Naive thymus-derived CD4-positive, alpha-beta T cell (primary cell): ENCODE data around the gene ATF7IP. TPM values are rescaled to one million over a fixed set of nuclear protein-coding genes. Genes with fewer than 3 reads are reported as not detected.

ENCODE experiments used
- ATAC-seq: fragments of 150-1000 bp; cut with Tn5 transposase; 2 replicates; pipeline ENCODE4 v1.10.0; 2021; ENCODE audit warnings: mild to moderate bottlenecking, moderate library complexity
- CTCF ChIA-PET: fragments of 350-600 bp; sonication (Branson Sonifier 250); formaldehyde crosslinking; loops from one replicate; lab custom pipeline; 2021; ENCODE audit warnings: antibody characterized with exemption; lab: Charles Lee
- POLR2A ChIA-PET: fragments of 350-600 bp; sonication (Branson Sonifier 250); formaldehyde crosslinking; loops from one replicate; lab custom pipeline; 2021; ENCODE audit warnings: antibody characterized with exemption, inconsistent platforms; lab: Charles Lee
- DNase-seq, 9 donors: peaks; one replicate each; pipeline versions ENCODE4 v3.0.0 to v3.0.0-alpha.2; 2020 to 2022; ENCODE audit warnings: mixed read lengths in 1 of 9
- H3K27ac ChIP-seq: one replicate; pipeline ENCODE4 v1.7.0; 2013; ENCODE audit warnings: mild to moderate bottlenecking, low read depth, low read length, moderate library complexity
- H3K27me3 ChIP-seq, 2 donors: one replicate each; pipeline ENCODE4 v1.7.0; 2013; ENCODE audit warnings: low read length in 2 of 2, mild to moderate bottlenecking in 2 of 2, moderate library complexity in 2 of 2; ENCODE audit not compliant: control insufficient read depth in 2 of 2, insufficient read depth in 2 of 2
- H3K36me3 ChIP-seq, 3 experiments: 1 replicate in 2 of 3; 2 replicates in 1 of 3; pipeline ENCODE4 v1.7.0; 2013; ENCODE audit warnings: low read length in 3 of 3, mild to moderate bottlenecking in 3 of 3, moderate library complexity in 1 of 3; ENCODE audit not compliant: insufficient read depth in 3 of 3, control insufficient read depth in 2 of 3
- H3K4me1 ChIP-seq, 2 donors: one replicate each; pipeline ENCODE4 v1.7.0; 2013; ENCODE audit warnings: low read length in 2 of 2, mild to moderate bottlenecking in 2 of 2, moderate library complexity in 1 of 2; ENCODE audit not compliant: control insufficient read depth in 2 of 2, insufficient read depth in 2 of 2
- H3K4me3 ChIP-seq: 2 replicates; pipeline ENCODE4 v1.7.0; 2013; ENCODE audit warnings: mild to moderate bottlenecking, low read length
- H3K9me3 ChIP-seq, 3 experiments: 1 replicate in 2 of 3; 2 replicates in 1 of 3; pipeline ENCODE4 v1.7.0; 2013; ENCODE audit warnings: low read length in 3 of 3; ENCODE audit not compliant: control insufficient read depth in 2 of 3
- H3K27ac Mint-ChIP-seq, 9 donors: one replicate each; pipeline ENCODE4 v1.8.0; 2020 to 2022; ENCODE audit warnings: mixed read lengths in 9 of 9, mild to moderate bottlenecking in 8 of 9, moderate library complexity in 5 of 9, inconsistent platforms in 2 of 9
- H3K27me3 Mint-ChIP-seq, 5 donors: one replicate each; pipeline ENCODE4 v1.8.0; 2021 to 2022; ENCODE audit warnings: mixed read lengths in 5 of 5, mild to moderate bottlenecking in 1 of 5
- H3K36me3 Mint-ChIP-seq, 5 donors: one replicate each; pipeline ENCODE4 v1.8.0; 2020 to 2022; ENCODE audit warnings: mixed read lengths in 5 of 5, mild to moderate bottlenecking in 3 of 5, inconsistent platforms in 1 of 5
- H3K4me1 Mint-ChIP-seq, 7 donors: one replicate each; pipeline ENCODE4 v1.8.0; 2020 to 2022; ENCODE audit warnings: mixed read lengths in 7 of 7, mild to moderate bottlenecking in 3 of 7, inconsistent platforms in 1 of 7
- H3K4me3 Mint-ChIP-seq, 10 donors: one replicate each; pipeline ENCODE4 v1.8.0; 2020 to 2022; ENCODE audit warnings: mild to moderate bottlenecking in 10 of 10, mixed read lengths in 10 of 10, moderate library complexity in 6 of 10, inconsistent platforms in 2 of 10
- H3K9me3 Mint-ChIP-seq, 11 donors: one replicate each; pipeline ENCODE4 v1.8.0; 2020 to 2022; ENCODE audit warnings: mixed read lengths in 11 of 11, mild to moderate bottlenecking in 4 of 11, inconsistent platforms in 1 of 11, moderate library complexity in 1 of 11
- intact Hi-C, 2 donors: fragments of 100-400 bp; cut with micrococcal nuclease; formaldehyde crosslinking; loops; one replicate each; pipeline ENCODE4 v1.15.1; 2023
- polyA plus RNA-seq, 2 donors: library from polyadenylated mRNA; unstranded; fragments of 300-500 nt; fragmentation: Illumina TruSeq; gene quantifications; one replicate each; pipeline ENCODE4 v1.2.3, GENCODE V29; 2021
- total RNA-seq, 6 experiments: library from RNA in 5 of 6; stranded (reverse) in 5 of 6; gene quantifications; 1 replicate in 5 of 6; 2 replicates in 1 of 6; pipeline ENCODE4 v1.2.3 and lab custom pipeline; 2021 to 2026

ATF7IP gene
- total and polyA plus RNA-seq, 7 experiments from 2014 or later = 92.7 to 181 (median 134) TPM

DNA sequence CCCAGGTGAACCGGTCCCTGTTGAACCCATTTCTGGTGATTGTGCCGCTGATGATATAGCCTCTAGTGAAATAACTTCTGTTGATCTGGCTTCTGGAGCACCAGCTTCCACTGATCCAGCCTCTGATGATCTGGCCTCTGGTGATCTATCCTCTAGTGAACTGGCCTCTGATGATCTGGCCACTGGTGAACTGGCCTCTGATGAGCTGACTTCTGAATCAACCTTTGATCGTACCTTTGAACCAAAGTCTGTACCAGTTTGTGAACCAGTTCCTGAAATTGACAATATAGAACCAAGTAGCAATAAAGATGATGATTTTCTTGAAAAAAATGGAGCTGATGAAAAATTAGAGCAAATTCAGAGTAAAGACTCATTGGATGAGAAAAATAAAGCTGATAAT lies 59.1 kb downstream of the ATF7IP start:
- H3K4me3 ChIP-seq = no peak overlapping the region
- POLR2A ChIA-PET = interaction anchor here (0.8 to 1.0 kb wide), 2 partner anchors 59 to 168 kb away, joined by 3 to 4 read pairs; partner anchors contain the start of gene ATF7IP

GRCh38 chr12:14426792-14427191 lies 61.3 kb downstream of the ATF7IP start:
- Mint-ChIP-seq H3K4me3 (peak overlapping the region in 8 of 10 donors; percentile 6 to 58 (median 31)), H3K27ac (peak overlapping the region in 4 of 9 donors; percentile 19 to 60 (median 36))

More for the DNA sequence above, 59.1 kb downstream of the ATF7IP start:
- Histone ChIP-seq H3K36me3 (peaks cover 6 to 28% (median 22%) of the 10 kb centered on the region in 3 experiments), H3K27ac (no peak overlapping the region), H3K9me3 (peaks cover 0 to 6% (median 6%) of the 10 kb centered on the region in 3 experiments), H3K4me1 (peaks cover 30 to 47% of the 10 kb centered on the region in 2 donors), H3K27me3 (no peaks in the 10 kb centered on the region)
- Mint-ChIP-seq H3K36me3 (peaks cover 11 to 85% (median 83%) of the 10 kb centered on the region in 5 donors), H3K9me3 (peaks cover 0 to 44% (median 7%) of the 10 kb centered on the region in 11 donors), H3K27ac (peak overlapping the region in 4 of 9 donors; percentile 5 to 71 (median 31)), H3K4me1 (peaks cover 50 to 95% (median 85%) of the 10 kb centered on the region in 7 donors), H3K27me3 (no peaks in the 10 kb centered on the region), H3K4me3 (peak overlapping the region in 9 of 10 donors; percentile 14 to 67 (median 44))
- intact Hi-C loops = no loop called here
- DNase-seq (no peak), ATAC-seq (no peak)
- CTCF ChIA-PET = no interaction called here

DNA sequence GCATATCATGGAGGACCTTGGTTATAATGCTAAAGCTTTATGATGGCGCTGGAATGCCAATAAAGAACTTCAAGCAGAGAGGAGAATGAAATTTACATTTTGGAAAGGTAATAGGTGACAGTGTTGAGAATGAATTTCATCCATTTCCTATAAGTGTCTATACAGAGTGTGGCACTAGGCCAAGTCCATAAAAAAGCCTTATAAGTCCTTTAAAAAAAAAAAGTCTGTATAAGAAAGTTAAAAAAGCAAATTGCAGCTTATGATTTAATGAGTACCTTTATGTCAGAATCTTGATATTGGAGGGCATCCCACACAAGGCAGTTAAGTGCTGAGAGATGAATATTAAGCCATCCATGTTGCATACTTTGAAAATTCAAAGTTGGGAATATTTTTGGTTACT lies 62.4 kb downstream of the ATF7IP start:
- intact Hi-C loops = no loop called here
- peaks cover 15 to 75% (median 67%) of the 10 kb centered on the region in 5 donors for H3K36me3 Mint-ChIP-seq
- H3K27me3 Mint-ChIP-seq = no peaks in the 10 kb centered on the region
- H3K9me3 ChIP-seq = no peaks in the 10 kb centered on the region
- CTCF ChIA-PET = no interaction called here
- H3K27ac Mint-ChIP-seq = peak overlapping the region in 6 of 9 donors; percentile 26 to 64 (median 50)
- H3K9me3 Mint-ChIP-seq = peaks cover 0 to 25% (median 6%) of the 10 kb centered on the region in 11 donors
- H3K4me1 Mint-ChIP-seq = peaks cover 48 to 95% (median 84%) of the 10 kb centered on the region in 7 donors
- H3K27me3 ChIP-seq = no peaks in the 10 kb centered on the region
- peak overlapping the region in 9 of 10 donors; percentile 25 to 74 (median 56) for H3K4me3 Mint-ChIP-seq
- POLR2A ChIA-PET = interaction anchor here (0.7 to 1.0 kb wide), 2 partner anchors 58 to 170 kb away, joined by 3 to 5 read pairs; no protein-coding TSS in a partner anchor
- no peak overlapping the region for H3K4me3 ChIP-seq
- H3K4me1 ChIP-seq = peaks cover 30 to 55% of the 10 kb centered on the region in 2 donors
- DNase-seq (no peak), ATAC-seq (no peak)
- H3K36me3 ChIP-seq = peaks cover 9 to 22% (median 17%) of the 10 kb centered on the region in 3 experiments
- H3K27ac ChIP-seq = no peak overlapping the region

More at GRCh38 chr12:14426792-14427191, 61.3 kb downstream of the ATF7IP start:
- no peak for DNase-seq
- Histone ChIP-seq H3K27ac (no peak overlapping the region), H3K4me1 (peaks cover 30 to 51% of the 10 kb centered on the region in 2 donors), H3K4me3 (no peak overlapping the region), H3K27me3 (no peaks in the 10 kb centered on the region), H3K36me3 (peaks cover 9 to 22% (median 18%) of the 10 kb centered on the region in 3 experiments), H3K9me3 (peaks cover 0 to under 1% (median 0%) of the 10 kb centered on the region in 3 experiments)
- no peaks in the 10 kb centered on the region for H3K27me3 Mint-ChIP-seq
- ChIA-PET CTCF (interaction anchor here (0.6 to 1.2 kb wide), 2 partner anchors 42 to 61 kb away, joined by 3 to 4 read pairs; partner anchors contain the start of gene ATF7IP), POLR2A (no interaction called here)
- peaks cover 46 to 95% (median 83%) of the 10 kb centered on the region in 7 donors for H3K4me1 Mint-ChIP-seq
- intact Hi-C loops = no loop called here
- ATAC-seq = no peak
- H3K36me3 Mint-ChIP-seq = peaks cover 15 to 82% (median 78%) of the 10 kb centered on the region in 5 donors
- peaks cover 2 to 37% (median 12%) of the 10 kb centered on the region in 11 donors for H3K9me3 Mint-ChIP-seq

- ChIA-PET POLR2A (interaction anchor here (1.2 kb wide), 1 partner anchor 40 kb away, joined by 9 read pairs; no protein-coding TSS in a partner anchor), CTCF (no interaction called here)
- Mint-ChIP-seq H3K4me3 (peak overlapping the region in 3 of 10 donors; percentile 17 to 55 (median 47)), H3K36me3 (peaks cover 13 to 64% (median 54%) of the 10 kb centered on the region in 5 donors), H3K27me3 (no peaks in the 10 kb centered on the region), H3K4me1 (peaks cover 49 to 88% (median 75%) of the 10 kb centered on the region in 7 donors), H3K27ac (peak overlapping the region in 3 of 9 donors; percentile 18 to 28 (median 21)), H3K9me3 (peaks cover 0 to 11% (median 6%) of the 10 kb centered on the region in 11 donors)
- DNase-seq (no peak), ATAC-seq (no peak)
- no peaks in the 10 kb centered on the region for H3K27me3 ChIP-seq
- H3K4me1 ChIP-seq = peaks cover 24 to 44% of the 10 kb centered on the region in 2 donors
- H3K27ac ChIP-seq = no peak overlapping the region
- H3K9me3 ChIP-seq = no peaks in the 10 kb centered on the region
- intact Hi-C loops = no loop called here
- H3K36me3 ChIP-seq = peaks cover 4 to 12% (median 9%) of the 10 kb centered on the region in 3 experiments
- no peak overlapping the region for H3K4me3 ChIP-seq
Measured at GRCh38 chr12:14430394-14430986, 65.0 kb downstream of the ATF7IP start.

- peak overlapping the region in 7 of 9 donors; percentile 14 to 70 (median 46) for H3K27ac Mint-ChIP-seq
- Histone ChIP-seq H3K4me3 (no peak overlapping the region), H3K27me3 (no peaks in the 10 kb centered on the region), H3K36me3 (peaks cover 4 to 20% (median 19%) of the 10 kb centered on the region in 3 experiments), H3K9me3 (no peaks in the 10 kb centered on the region), H3K27ac (no peak overlapping the region), H3K4me1 (peaks cover 22 to 42% of the 10 kb centered on the region in 2 donors)
- ATAC-seq (no peak), DNase-seq (no peak)
- intact Hi-C loops = no loop called here
- H3K4me1 Mint-ChIP-seq = peaks cover 46 to 77% (median 63%) of the 10 kb centered on the region in 7 donors
- no peaks in the 10 kb centered on the region for H3K27me3 Mint-ChIP-seq
- peak overlapping the region in 7 of 10 donors; percentile 5 to 56 (median 25) for H3K4me3 Mint-ChIP-seq
- H3K9me3 Mint-ChIP-seq = peaks cover 0 to 11% (median 6%) of the 10 kb centered on the region in 11 donors
- ChIA-PET POLR2A (interaction anchor here (0.7 to 1.2 kb wide), 2 partner anchors 10 to 38 kb away, joined by 3 to 9 read pairs; no protein-coding TSS in a partner anchor), CTCF (no interaction called here)
- H3K36me3 Mint-ChIP-seq = peaks cover 20 to 68% (median 55%) of the 10 kb centered on the region in 5 donors
Measured at GRCh38 chr12:14431975-14432374, 66.5 kb downstream of the ATF7IP start.

DNA sequence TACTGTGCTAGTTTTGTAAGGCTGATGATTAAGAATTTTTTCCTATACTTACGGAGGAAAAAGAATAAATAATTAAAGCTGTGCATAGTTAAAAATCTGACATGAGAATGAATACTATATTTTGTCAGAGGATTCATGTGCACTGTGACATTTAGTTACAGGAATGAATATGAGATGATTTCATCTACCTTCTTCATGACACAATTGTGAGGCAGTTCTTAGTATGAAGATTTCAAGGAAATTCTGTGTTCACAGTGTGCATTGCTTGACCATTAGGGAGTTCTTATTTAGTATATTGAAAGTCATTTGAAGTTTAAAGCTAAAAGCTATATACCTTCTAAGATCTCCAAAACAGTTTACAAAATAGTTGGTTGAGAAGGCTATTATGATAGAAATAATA lies 70.1 kb downstream of the ATF7IP start:
- ATAC-seq (no peak), DNase-seq (no peak)
- no peak overlapping the region for H3K27ac ChIP-seq
- H3K9me3 ChIP-seq = no peaks in the 10 kb centered on the region
- Mint-ChIP-seq H3K9me3 (peaks cover 0 to 4% (median 0%) of the 10 kb centered on the region in 11 donors), H3K27ac (peak overlapping the region in 1 of 9 donors; percentile 35), H3K36me3 (peaks cover 20 to 67% (median 43%) of the 10 kb centered on the region in 5 donors), H3K4me1 (peaks cover 25 to 54% (median 35%) of the 10 kb centered on the region in 7 donors), H3K4me3 (no peak overlapping the region), H3K27me3 (no peaks in the 10 kb centered on the region)
- ChIA-PET CTCF (interaction anchor here (0.5 to 1.1 kb wide), 2 partner anchors 42 to 198 kb away, joined by 3 to 4 read pairs; no protein-coding TSS in a partner anchor), POLR2A (interaction anchor here (1.1 kb wide), 1 partner anchor 177 kb away, joined by 4 read pairs; no protein-coding TSS in a partner anchor)
- intact Hi-C loops = loop anchor here in 1 of 2 donors (2.0 kb wide), 1 partner anchor 17 kb away; no protein-coding TSS in a partner anchor
- peaks cover 0 to 12% of the 10 kb centered on the region in 2 donors for H3K4me1 ChIP-seq
- no peak overlapping the region for H3K4me3 ChIP-seq
- H3K27me3 ChIP-seq = no peaks in the 10 kb centered on the region
- H3K36me3 ChIP-seq = peaks cover 0 to 49% (median 23%) of the 10 kb centered on the region in 3 experiments
